ENCODE data around the gene ZNF236. TPM values are rescaled to one million over a fixed set of nuclear protein-coding genes. Genes with fewer than 3 reads are reported as not detected.
"Not testable (repeated sequence)": the region's sequence is repeated elsewhere in the genome, so short reads cannot be mapped to it uniquely, and the experiment has no call there.

ZNF236 gene
- total and polyA plus RNA-seq, 5 donors from 2014 or later = 5.5 to 26.1 (median 8.1) TPM

GRCh38 chr18:77015169-77015568, 192.8 kb downstream of the ZNF236 start:
- Histone ChIP-seq H3K4me1 (ENCODE audit: control insufficient read depth, insufficient read depth, low read length, poor library complexity, severe bottlenecking) (no peaks in the 10 kb centered on the region), H3K4me3 (ENCODE audit: low read depth, low read length) (no peak overlapping the region), H3K27ac (ENCODE audit: insufficient read depth, low read length, poor library complexity, severe bottlenecking) (no peak overlapping the region), H3K27me3 (ENCODE audit: control insufficient read depth, insufficient read depth, low read length) (no peaks in the 10 kb centered on the region), H3K36me3 (ENCODE audit: control insufficient read depth, insufficient read depth, low read length) (peaks cover 84% of the 10 kb centered on the region), H3K9me3 (ENCODE audit: control insufficient read depth in 2 of 2, low read length in 2 of 2) (no peaks in the 10 kb centered on the region)
- peak overlapping the region in 2 of 3 donors; percentile 42 to 74 for H3K27ac Mint-ChIP-seq
- H3K4me3 Mint-ChIP-seq = no peak overlapping the region
- ATAC-seq (ENCODE audit: low read depth in 2 of 2) (no peak), DNase-seq (no peak)
- no peaks in the 10 kb centered on the region for H3K9me3 Mint-ChIP-seq
- peaks cover 6 to 47% (median 28%) of the 10 kb centered on the region in 4 donors for H3K4me1 Mint-ChIP-seq
- no peaks in the 10 kb centered on the region for H3K27me3 Mint-ChIP-seq
- peaks cover 69% of the 10 kb centered on the region for H3K36me3 Mint-ChIP-seq

- H3K27me3 Mint-ChIP-seq = no peaks in the 10 kb centered on the region
- H3K36me3 Mint-ChIP-seq = peaks cover 63% of the 10 kb centered on the region
- H3K9me3 Mint-ChIP-seq = no peaks in the 10 kb centered on the region
- DNase-seq (no peak), ATAC-seq (ENCODE audit: low read depth in 2 of 2) (no peak)
- no peaks in the 10 kb centered on the region for H3K27me3 ChIP-seq (ENCODE audit: control insufficient read depth, insufficient read depth, low read length)
- peak overlapping the region in 1 of 3 donors; percentile 74 for H3K27ac Mint-ChIP-seq
- H3K27ac ChIP-seq (ENCODE audit: insufficient read depth, low read length, poor library complexity, severe bottlenecking) = no peak overlapping the region
- H3K9me3 ChIP-seq (ENCODE audit: control insufficient read depth in 2 of 2, low read length in 2 of 2) = no peaks in the 10 kb centered on the region
- H3K4me1 ChIP-seq (ENCODE audit: control insufficient read depth, insufficient read depth, low read length, poor library complexity, severe bottlenecking) = no peaks in the 10 kb centered on the region
- no peak overlapping the region for H3K4me3 ChIP-seq (ENCODE audit: low read depth, low read length)
- H3K4me3 Mint-ChIP-seq = no peak overlapping the region
- peaks cover 0 to 47% (median 24%) of the 10 kb centered on the region in 4 donors for H3K4me1 Mint-ChIP-seq
- H3K36me3 ChIP-seq (ENCODE audit: control insufficient read depth, insufficient read depth, low read length) = peaks cover 87% of the 10 kb centered on the region
These were observed 193.7 kb downstream of the ZNF236 start for GRCh38 chr18:77015771-77016710.

DNA sequence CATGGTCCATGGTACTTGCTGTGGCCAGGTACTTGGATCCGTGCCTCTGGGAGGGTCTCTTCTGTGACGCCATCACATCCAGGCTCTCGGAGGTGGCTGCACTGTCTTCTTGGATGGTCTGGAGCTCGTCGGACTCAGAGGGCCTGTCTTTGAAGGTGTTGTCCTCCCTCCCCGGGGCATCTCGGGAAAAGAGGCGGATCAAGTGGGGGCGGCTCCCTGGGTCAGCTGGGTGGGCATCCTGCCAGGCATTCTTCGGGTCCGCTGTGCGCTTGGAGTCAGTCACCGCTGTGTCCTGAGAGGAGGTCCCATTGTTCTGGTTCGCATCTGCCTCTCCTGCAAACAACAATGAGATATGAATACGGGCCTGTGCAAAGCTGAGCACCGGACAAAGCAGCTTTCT, 194.6 kb downstream of the ZNF236 start:
- H3K36me3 ChIP-seq (ENCODE audit: control insufficient read depth, insufficient read depth, low read length) = peaks cover 79% of the 10 kb centered on the region
- Mint-ChIP-seq H3K27me3 (no peaks in the 10 kb centered on the region), H3K36me3 (peaks cover 54% of the 10 kb centered on the region), H3K4me1 (peaks cover 0 to 48% (median 21%) of the 10 kb centered on the region in 4 donors), H3K4me3 (no peak overlapping the region), H3K9me3 (no peaks in the 10 kb centered on the region), H3K27ac (no peak overlapping the region)
- ATAC-seq (ENCODE audit: low read depth in 2 of 2) = no peak
- DNase-seq = no peak
- H3K27me3 ChIP-seq (ENCODE audit: control insufficient read depth, insufficient read depth, low read length) = no peaks in the 10 kb centered on the region
- no peak overlapping the region for H3K4me3 ChIP-seq (ENCODE audit: low read depth, low read length)
- H3K9me3 ChIP-seq (ENCODE audit: control insufficient read depth in 2 of 2, low read length in 2 of 2) = no peaks in the 10 kb centered on the region
- H3K4me1 ChIP-seq (ENCODE audit: control insufficient read depth, insufficient read depth, low read length, poor library complexity, severe bottlenecking) = no peaks in the 10 kb centered on the region
- no peak overlapping the region for H3K27ac ChIP-seq (ENCODE audit: insufficient read depth, low read length, poor library complexity, severe bottlenecking)

DNA sequence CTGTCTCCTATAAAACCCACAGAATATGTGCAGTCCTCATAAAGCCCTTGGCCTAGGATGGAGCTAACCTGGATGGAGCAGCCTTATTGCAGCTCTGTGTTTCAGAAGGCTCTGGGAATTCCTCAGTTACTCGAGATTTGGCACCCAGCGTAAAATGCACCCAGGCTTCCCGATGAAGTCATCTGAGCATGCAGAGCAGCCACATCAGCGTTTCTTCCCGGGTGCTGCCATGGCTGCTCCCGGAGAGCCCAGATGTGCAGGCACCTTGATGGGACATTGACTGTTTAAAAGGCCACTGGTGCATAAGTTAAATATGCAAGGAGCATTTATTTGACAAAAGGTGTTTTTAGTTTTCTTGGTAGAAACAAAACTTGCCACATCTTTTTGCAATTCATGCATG, 195.0 kb downstream of the ZNF236 start:
- H3K4me3 Mint-ChIP-seq = no peak overlapping the region
- Histone ChIP-seq H3K27ac (ENCODE audit: insufficient read depth, low read length, poor library complexity, severe bottlenecking) (no peak overlapping the region), H3K9me3 (ENCODE audit: control insufficient read depth in 2 of 2, low read length in 2 of 2) (no peaks in the 10 kb centered on the region), H3K27me3 (ENCODE audit: control insufficient read depth, insufficient read depth, low read length) (no peaks in the 10 kb centered on the region), H3K4me1 (ENCODE audit: control insufficient read depth, insufficient read depth, low read length, poor library complexity, severe bottlenecking) (no peaks in the 10 kb centered on the region), H3K36me3 (ENCODE audit: control insufficient read depth, insufficient read depth, low read length) (peaks cover 76% of the 10 kb centered on the region), H3K4me3 (ENCODE audit: low read depth, low read length) (no peak overlapping the region)
- H3K4me1 Mint-ChIP-seq = peaks cover 0 to 44% (median 19%) of the 10 kb centered on the region in 4 donors
- no peaks in the 10 kb centered on the region for H3K9me3 Mint-ChIP-seq
- H3K27ac Mint-ChIP-seq = no peak overlapping the region
- no peaks in the 10 kb centered on the region for H3K27me3 Mint-ChIP-seq
- H3K36me3 Mint-ChIP-seq = peaks cover 50% of the 10 kb centered on the region
- ATAC-seq (ENCODE audit: low read depth in 2 of 2) = no peak
- no peak for DNase-seq

GRCh38 chr18:77018650-77019049, 196.3 kb downstream of the ZNF236 start:
- Mint-ChIP-seq H3K27ac (peak overlapping the region in 1 of 3 donors; percentile 74), H3K4me1 (peaks cover 5 to 43% (median 22%) of the 10 kb centered on the region in 4 donors), H3K36me3 (peaks cover 47% of the 10 kb centered on the region)
- H3K4me3 ChIP-seq (ENCODE audit: low read depth, low read length); H3K27me3 Mint-ChIP-seq; DNase-seq; ATAC-seq (ENCODE audit: low read depth in 2 of 2); H3K27ac ChIP-seq (ENCODE audit: insufficient read depth, low read length, poor library complexity, severe bottlenecking); H3K9me3 Mint-ChIP-seq; H3K4me1 ChIP-seq (ENCODE audit: control insufficient read depth, insufficient read depth, low read length, poor library complexity, severe bottlenecking); H3K27me3 ChIP-seq (ENCODE audit: control insufficient read depth, insufficient read depth, low read length); H3K9me3 ChIP-seq (ENCODE audit: control insufficient read depth in 2 of 2, low read length in 2 of 2); H3K4me3 Mint-ChIP-seq: not testable (repeated sequence)
- H3K36me3 ChIP-seq (ENCODE audit: control insufficient read depth, insufficient read depth, low read length) = peaks cover 63% of the 10 kb centered on the region

DNA sequence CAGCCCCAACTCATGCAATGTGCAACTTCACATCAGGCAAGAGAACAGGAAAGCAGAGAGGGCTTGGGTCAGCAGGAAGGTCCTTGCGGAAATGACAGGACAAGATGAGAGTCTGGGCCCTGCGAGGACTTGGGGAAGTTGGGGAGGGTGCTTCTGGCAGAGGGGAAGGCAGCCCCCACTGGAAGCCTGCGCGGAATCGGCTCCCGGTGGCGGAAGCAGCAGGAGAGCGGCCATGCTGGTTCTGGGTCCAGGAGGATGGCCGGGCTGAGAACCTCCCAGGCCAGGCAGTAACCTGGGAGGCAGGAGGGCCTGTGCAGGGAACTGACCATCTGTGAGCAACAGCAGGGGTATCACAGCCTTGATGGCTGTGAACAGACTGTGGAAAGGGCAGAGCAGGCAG, 197.3 kb downstream of the ZNF236 start:
- H3K4me1 Mint-ChIP-seq = peaks cover 8 to 48% (median 23%) of the 10 kb centered on the region in 4 donors
- no peaks in the 10 kb centered on the region for H3K4me1 ChIP-seq (ENCODE audit: control insufficient read depth, insufficient read depth, low read length, poor library complexity, severe bottlenecking)
- no peak for ATAC-seq (ENCODE audit: low read depth in 2 of 2)

More for the DNA sequence above, 197.3 kb downstream of the ZNF236 start:
- Histone ChIP-seq H3K27ac (ENCODE audit: insufficient read depth, low read length, poor library complexity, severe bottlenecking) (peak overlapping the region; percentile 6), H3K4me3 (ENCODE audit: low read depth, low read length) (no peak overlapping the region), H3K27me3 (ENCODE audit: control insufficient read depth, insufficient read depth, low read length) (no peaks in the 10 kb centered on the region), H3K9me3 (ENCODE audit: control insufficient read depth in 2 of 2, low read length in 2 of 2) (no peaks in the 10 kb centered on the region), H3K36me3 (ENCODE audit: control insufficient read depth, insufficient read depth, low read length) (peaks cover 56% of the 10 kb centered on the region)
- Mint-ChIP-seq H3K9me3 (no peaks in the 10 kb centered on the region), H3K36me3 (peaks cover 51% of the 10 kb centered on the region), H3K4me3 (peak overlapping the region in 1 of 4 donors; percentile 35), H3K27ac (peak overlapping the region in 2 of 3 donors; percentile 27 to 71), H3K27me3 (no peaks in the 10 kb centered on the region)
- no peak for DNase-seq

Data from CD4-positive, CD25-positive, alpha-beta regulatory T cell (primary cell).